Transverse colon (tissue), 4 donors: Measurements from ENCODE around the gene TMBIM1. TPM values are rescaled to one million over a fixed set of nuclear protein-coding genes. Genes with fewer than 3 reads are reported as not detected.

ENCODE experiments used
- DNase-seq: peaks from one replicate; pipeline ENCODE4 v3.0.0-alpha.2; 2019
- H3K27ac ChIP-seq, 4 donors: fragments of 200-600 bp; sonication (generic); 2 replicates each; pipeline ENCODE4 v1.5.1; 2016 to 2018; ENCODE audit warnings: inconsistent platforms in 4 of 4
- H3K27me3 ChIP-seq: fragments of 200-600 bp; sonication (generic); 2 replicates; pipeline ENCODE4 v1.5.1; 2017; ENCODE audit warnings: inconsistent platforms
- H3K36me3 ChIP-seq, 4 donors: fragments of 200-600 bp; sonication (generic); 2 replicates each; pipeline ENCODE4 v1.5.1; 2017 to 2019; ENCODE audit warnings: inconsistent platforms in 4 of 4
- H3K4me1 ChIP-seq, 4 donors: fragments of 200-600 bp; sonication (generic); 2 replicates each; pipeline ENCODE4 v1.5.1; 2017 to 2020; ENCODE audit warnings: inconsistent platforms in 4 of 4
- H3K4me3 ChIP-seq, 4 donors: fragments of 200-600 bp; sonication (generic); 1 replicate in 1 of 4; 2 replicates in 3 of 4; pipeline versions ENCODE4 v1.5.1 to v1.6.1; 2017 to 2019; ENCODE audit warnings: inconsistent platforms in 4 of 4
- H3K9me3 ChIP-seq, 2 donors: fragments of 200-600 bp; sonication (generic); 2 replicates each; pipeline ENCODE4 v1.5.1; 2017 to 2019; ENCODE audit warnings: inconsistent platforms in 2 of 2
- CTCF ChIP-seq, 5 experiments: fragments of 200-600 bp in 3 of 5; fragments of 450-650 bp in 2 of 5; sonication (generic) in 3 of 5; IDR thresholded peaks; 1 replicate in 2 of 5; 2 replicates in 3 of 5; pipeline ENCODE4 v1.5.1; 2016 to 2017; ENCODE audit warnings: antibody characterized with exemption in 5 of 5, inconsistent platforms in 3 of 5, mild to moderate bottlenecking in 2 of 5, moderate library complexity in 1 of 5
- EP300 ChIP-seq: sonication (generic); formaldehyde crosslinking; IDR thresholded peaks from one replicate; pipeline ENCODE4 v1.6.1; 2017; ENCODE audit warnings: antibody characterized with exemption, low read depth
- POLR2A ChIP-seq: fragments of 450-650 bp; IDR thresholded peaks from one replicate; pipeline ENCODE4 v1.6.1; 2016; ENCODE audit warnings: antibody characterized with exemption, mild to moderate bottlenecking, moderate library complexity
- POLR2AphosphoS5 ChIP-seq, 3 donors: sonication (generic); formaldehyde crosslinking; IDR thresholded peaks; one replicate each; pipeline ENCODE4 v1.6.1; 2016; ENCODE audit warnings: antibody characterized with exemption in 3 of 3
- WGBS, 2 donors: methylation state at CpG; one replicate each; pipeline ENCODE4 v1.1.5; 2018; ENCODE audit warnings: low coverage in 1 of 2; 5-methylcytosine and 5-hydroxymethylcytosine counted together
- in situ Hi-C, 4 donors: fragments of 200-750 bp; cut with MboI; loops; one replicate each; pipeline versions ENCODE4 v1.15.0 to v1.15.1; 2017; ENCODE audit warnings: low sequenced_read_pairs in 3 of 4, low pct_ligation_motif_present in 1 of 4, low pct_unique_long_range_greater_than_20kb in 1 of 4
- intact Hi-C: fragments of 100-400 bp; cut with DNase I; formaldehyde crosslinking; loops from one replicate; pipeline ENCODE4 v1.15.1; 2023; ENCODE audit warnings: low total_unique reads
- total RNA-seq, 4 donors: library from RNA; depleted of rRNA; stranded (reverse); fragments of >200 nt; gene quantifications; one replicate each; pipeline ENCODE4 v1.1.0, GENCODE V29; 2016

TMBIM1 gene
- total RNA-seq, 4 donors from 2014 or later, result 80.0 to 356 (median 200) TPM

DNA sequence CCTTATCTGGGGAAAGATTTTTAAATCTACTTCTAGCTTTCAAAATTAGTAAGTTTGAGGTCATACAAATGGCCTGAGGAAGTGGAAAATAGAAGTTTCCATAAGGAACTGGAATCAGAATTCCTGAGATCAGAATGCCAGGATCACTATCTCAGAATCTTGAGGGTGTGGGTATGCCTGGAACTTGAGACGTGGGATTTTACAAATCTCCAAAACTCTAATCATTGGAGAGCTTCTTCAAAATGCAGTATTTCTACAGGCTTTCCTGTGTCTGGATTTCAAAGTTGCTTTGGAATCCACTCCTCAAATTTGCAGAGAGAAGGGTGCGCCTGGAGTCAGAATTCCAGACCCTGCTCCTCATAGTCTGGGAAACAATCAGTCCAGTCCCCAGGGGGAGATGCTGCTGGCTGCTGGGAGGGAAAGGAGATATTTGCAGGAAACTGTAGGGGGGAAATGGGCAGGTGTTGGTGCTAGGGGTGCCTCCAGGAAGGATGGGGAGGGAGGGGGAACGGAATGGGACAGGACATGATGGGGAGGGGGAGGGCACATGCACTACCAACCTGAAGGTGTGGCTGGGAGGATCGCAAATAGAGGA lies 33.4 kb upstream of the TMBIM1 start:
- WGBS, 2 donors, result 89 to 94% methylated on average over 3 to 4 of the region's 4 CpGs
- no peak for TF ChIP-seq EP300
- TF ChIP-seq CTCF (IDR thresholded peaks at IDR 0.05), result no peak
- no peak for TF ChIP-seq POLR2A
- TF ChIP-seq POLR2AphosphoS5 (IDR thresholded peaks at IDR 0.05), result no peak
- in situ Hi-C loops (no loop called here), intact Hi-C loops (no loop called here)
- Histone ChIP-seq H3K9me3 (no peaks in the 10 kb centered on the region), H3K27ac (no peak overlapping the region), H3K27me3 (no peaks in the 10 kb centered on the region), H3K4me3 (no peak overlapping the region), H3K36me3 (no peaks in the 10 kb centered on the region), H3K4me1 (peaks cover 6 to 27% (median 17%) of the 10 kb centered on the region in 4 donors)
- no peak for DNase-seq

DNA sequence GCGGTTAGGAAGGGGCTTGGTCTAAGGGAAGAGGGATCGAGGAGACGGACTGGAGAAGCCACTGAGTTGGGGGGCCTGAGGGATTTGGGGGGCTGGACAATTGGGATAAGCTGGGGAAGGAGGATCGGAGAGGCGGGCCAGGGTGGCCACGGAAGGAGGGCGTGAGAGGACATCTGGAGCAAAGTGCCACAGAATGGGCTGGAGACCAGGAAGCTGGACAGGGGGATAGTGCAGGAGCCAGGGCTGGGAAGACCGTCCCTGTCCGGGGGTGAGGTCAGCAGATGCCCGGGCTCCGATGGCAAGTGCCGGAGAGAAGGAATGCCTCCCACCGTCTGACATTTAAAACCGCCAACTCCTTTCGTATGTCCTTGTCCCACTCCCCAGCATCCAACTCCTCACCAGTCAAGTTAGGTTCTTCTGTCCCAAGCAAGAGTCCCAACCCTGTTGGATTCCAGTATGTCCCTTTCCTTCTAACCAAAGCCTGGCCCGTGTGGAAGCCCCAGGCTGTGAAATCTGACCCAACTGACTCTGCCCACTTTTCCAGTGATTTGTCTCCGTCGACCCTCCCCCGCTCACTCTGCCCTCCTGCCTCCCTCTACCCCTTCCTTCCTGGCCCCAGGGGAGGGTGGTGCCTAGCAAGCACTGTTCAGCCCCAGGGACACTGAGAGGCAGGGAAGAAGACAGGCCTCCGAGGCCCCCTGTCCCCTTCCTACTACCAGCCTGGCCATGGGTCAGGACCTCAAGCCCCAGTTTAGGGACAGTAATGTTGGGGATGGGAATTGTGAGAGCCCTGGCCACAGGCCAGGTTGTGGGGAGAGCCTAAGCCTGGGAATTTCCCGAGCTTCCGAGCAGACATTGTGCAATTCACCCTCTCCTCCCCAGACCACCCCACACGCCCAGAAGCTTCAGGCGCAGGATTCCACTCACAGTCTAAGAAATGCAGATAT lies 31.5 kb upstream of the TMBIM1 start:
- TF ChIP-seq POLR2A, result no peak
- TF ChIP-seq POLR2AphosphoS5 (IDR thresholded peaks at IDR 0.05), result no peak
- no peak for TF ChIP-seq CTCF (IDR thresholded peaks at IDR 0.05)
- peak overlapping the region; percentile 26 to 79 (median 66) for H3K4me3 ChIP-seq
- in situ Hi-C loops (no loop called here), intact Hi-C loops (no loop called here)
- peaks cover 6 to 24% (median 17%) of the 10 kb centered on the region in 4 donors for H3K4me1 ChIP-seq
- H3K36me3 ChIP-seq, result no peaks in the 10 kb centered on the region
- peak overlapping the region; percentile 83 to 88 (median 85) for H3K27ac ChIP-seq
- 7 to 15% methylated on average over 9 to 24 of the region's 24 CpGs for WGBS, 2 donors
- peak; percentile 30 for DNase-seq
- H3K27me3 ChIP-seq, result no peaks in the 10 kb centered on the region
- H3K9me3 ChIP-seq, result no peaks in the 10 kb centered on the region

DNA sequence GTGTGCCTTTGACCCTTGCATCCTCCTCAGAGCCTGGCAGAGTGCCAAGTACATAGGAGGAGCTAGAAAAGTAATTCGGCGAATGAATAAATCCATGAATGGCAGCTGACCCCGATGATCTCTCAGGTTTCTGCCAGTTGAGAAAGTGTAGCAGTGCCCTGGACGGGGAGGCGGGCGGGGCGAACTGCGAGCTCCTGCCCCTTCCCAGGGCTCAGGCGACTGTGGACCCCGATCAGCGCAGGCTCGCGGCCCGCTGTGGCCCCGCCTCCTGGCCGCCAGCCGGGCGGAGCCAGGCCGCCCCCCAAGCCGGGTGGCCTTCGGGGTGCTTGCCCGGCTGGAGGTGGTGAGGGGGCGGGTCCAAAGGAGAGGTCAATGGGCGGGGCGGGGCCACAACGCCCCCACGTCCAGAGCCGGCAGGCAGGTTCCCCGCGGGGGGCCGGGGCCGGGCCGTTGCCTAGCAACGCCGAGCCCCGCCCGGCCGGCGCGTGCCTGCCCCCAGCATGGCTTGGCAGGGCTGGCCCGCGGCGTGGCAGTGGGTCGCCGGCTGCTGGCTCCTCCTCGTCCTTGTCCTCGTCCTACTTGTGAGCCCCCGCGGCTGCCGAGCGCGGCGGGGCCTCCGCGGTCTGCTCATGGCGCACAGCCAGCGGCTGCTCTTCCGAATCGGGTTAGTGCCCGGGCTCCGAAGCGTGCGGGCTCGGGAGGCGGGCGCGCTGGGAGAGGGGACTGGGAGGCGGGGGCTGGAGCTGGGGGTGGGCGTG lies 30.6 kb upstream of the TMBIM1 start:
- no peaks in the 10 kb centered on the region for H3K36me3 ChIP-seq
- H3K27me3 ChIP-seq, result no peaks in the 10 kb centered on the region
- H3K4me1 ChIP-seq, result peaks cover 6 to 24% (median 17%) of the 10 kb centered on the region in 4 donors
- H3K27ac ChIP-seq, result peak overlapping the region; percentile 83 to 88 (median 85)
- H3K4me3 ChIP-seq, result peak overlapping the region; percentile 26 to 79 (median 66)
- peak; percentile 87 for DNase-seq
- in situ Hi-C loops (no loop called here), intact Hi-C loops (no loop called here)
- WGBS, 2 donors, result 1% methylated on average over 31 of the region's 69 CpGs; no CpG with 5 or more reads in 1 of the 2 donors
- H3K9me3 ChIP-seq, result no peaks in the 10 kb centered on the region
- no peak for TF ChIP-seq CTCF (IDR thresholded peaks at IDR 0.05)
- TF ChIP-seq POLR2A, result peak; percentile 35
- peak in 2 of 3 donors; percentile 54 to 73 for TF ChIP-seq POLR2AphosphoS5 (IDR thresholded peaks at IDR 0.05)
